T-helper 22 cell (primary cell): ENCODE measurements around the gene KRIT1.
"Not testable (repeated sequence)": the region's sequence is repeated elsewhere in the genome, so short reads cannot be mapped to it uniquely, and the experiment has no call there.

Source experiments
- DNase-seq: peaks from one replicate; pipeline ENCODE4 v3.0.0-alpha.2; 2020; ENCODE audit warnings: low read depth

The KRIT1 gene

GRCh38 chr7:92245487-92246359, at the start of gene KRIT1, which contains the start of gene ANKIB1:
Gene KRIT1, minus strand, starts transcription at chr7:92245914. Its CDS starts 3,779 bp downstream, at chr7:92242135.
Gene ANKIB1, plus strand, starts transcription at chr7:92245974. Its CDS starts 49,005 bp downstream, at chr7:92294979.
- peak; percentile 83 for DNase-seq

GRCh38 chr7:92295391-92295790, 49.7 kb upstream of the KRIT1 start:
- no peak for DNase-seq

GRCh38 chr7:92293896-92294590, 48.3 kb upstream of the KRIT1 start:
- DNase-seq: no peak

- no peak for DNase-seq
Measured at GRCh38 chr7:92292981-92293380, 47.3 kb upstream of the KRIT1 start.

GRCh38 chr7:92289321-92289720, 43.6 kb upstream of the KRIT1 start:
- DNase-seq: no peak

- DNase-seq: no peak
Measured at GRCh38 chr7:92282930-92283329, 37.2 kb upstream of the KRIT1 start.

GRCh38 chr7:92282221-92282814, 36.6 kb upstream of the KRIT1 start:
- no peak for DNase-seq

- DNase-seq: no peak
Measured at GRCh38 chr7:92281031-92281430, 35.3 kb upstream of the KRIT1 start.

GRCh38 chr7:92279396-92280031, 33.8 kb upstream of the KRIT1 start:
- DNase-seq: no peak

GRCh38 chr7:92276460-92276864, 30.7 kb upstream of the KRIT1 start:
- no peak for DNase-seq

GRCh38 chr7:92275327-92275726, 29.6 kb upstream of the KRIT1 start:
- no peak for DNase-seq

GRCh38 chr7:92268921-92269320, 23.2 kb upstream of the KRIT1 start:
- DNase-seq: no peak

- no peak for DNase-seq
Measured at GRCh38 chr7:92266415-92267241, 20.9 kb upstream of the KRIT1 start.

GRCh38 chr7:92260248-92260781, 14.6 kb upstream of the KRIT1 start:
- DNase-seq: no peak

GRCh38 chr7:92259610-92260247, 14.0 kb upstream of the KRIT1 start:
- DNase-seq: no peak

- DNase-seq: no peak
Measured at GRCh38 chr7:92259062-92259461, 13.3 kb upstream of the KRIT1 start.

GRCh38 chr7:92255308-92255707, 9.6 kb upstream of the KRIT1 start:
- DNase-seq: no peak

- DNase-seq: not testable (repeated sequence)
Measured at GRCh38 chr7:92254800-92255199, 9.1 kb upstream of the KRIT1 start.

- DNase-seq: no peak
Measured at GRCh38 chr7:92253251-92253650, 7.5 kb upstream of the KRIT1 start.

- no peak for DNase-seq
Measured at GRCh38 chr7:92251181-92251580, 5.5 kb upstream of the KRIT1 start.

GRCh38 chr7:92250603-92251002, 4.9 kb upstream of the KRIT1 start:
- DNase-seq: no peak
